Calu3 (cell line): ENCODE data around the gene ADIPOR1. TPM values are rescaled to one million over a fixed set of nuclear protein-coding genes. Genes with fewer than 3 reads are reported as not detected.

Experiments
- BruUV-seq: library from RNA; stranded (reverse); fragments of 400-500 nt; replicated peaks from 2 replicates; lab custom pipeline; 2021; lab: Mats Ljungman, UMichigan
- CTCF ChIA-PET: fragments of 300-600 bp; sonication (Branson Sonifier 250); formaldehyde crosslinking; loops from one replicate; lab custom pipeline; 2022; ENCODE audit warnings: antibody characterized with exemption; lab: Charles Lee
- DNase-seq: peaks from one replicate; pipeline ENCODE4 v3.0.0; 2022
- H3K27ac Mint-ChIP-seq: one replicate; pipeline ENCODE4 v1.8.0; 2022; ENCODE audit warnings: mixed read lengths; ENCODE audit not compliant: unreplicated experiment
- H3K27me3 Mint-ChIP-seq: one replicate; pipeline ENCODE4 v1.8.0; 2022; ENCODE audit warnings: mixed read lengths; ENCODE audit not compliant: unreplicated experiment
- H3K36me3 Mint-ChIP-seq: one replicate; pipeline ENCODE4 v1.8.0; 2022; ENCODE audit warnings: mild to moderate bottlenecking, moderate library complexity, mixed read lengths; ENCODE audit not compliant: insufficient read depth, unreplicated experiment
- H3K4me1 Mint-ChIP-seq: one replicate; pipeline ENCODE4 v1.8.0; 2022; ENCODE audit warnings: mild to moderate bottlenecking, low read depth, mixed read lengths; ENCODE audit not compliant: unreplicated experiment
- H3K4me3 Mint-ChIP-seq: one replicate; pipeline ENCODE4 v1.8.0; 2022; ENCODE audit warnings: mild to moderate bottlenecking, low read depth, moderate library complexity, mixed read lengths; ENCODE audit not compliant: unreplicated experiment
- H3K9me3 Mint-ChIP-seq: one replicate; pipeline ENCODE4 v1.8.0; 2022; ENCODE audit warnings: low read depth, mixed read lengths; ENCODE audit not compliant: unreplicated experiment
- intact Hi-C: fragments of 100-400 bp; cut with micrococcal nuclease; formaldehyde crosslinking; loops from one replicate; pipeline ENCODE4 v1.10.0; 2022; ENCODE audit not compliant: unreplicated experiment
- total RNA-seq: library from RNA; stranded (reverse); gene quantifications from 2 replicates; pipeline ENCODE4 v1.2.3, GENCODE V29; 2022
- TF ChIP-seq, protein P1 (sequence below): fragments of 200-600 bp; IDR thresholded peaks from one replicate; pipeline ENCODE4 v1.8.0; 2022; ENCODE audit warnings: antibody characterized with exemption; ENCODE audit not compliant: unreplicated experiment

ADIPOR1 gene
- total RNA-seq, 1 experiment from 2014 or later = 104 TPM

DNA sequence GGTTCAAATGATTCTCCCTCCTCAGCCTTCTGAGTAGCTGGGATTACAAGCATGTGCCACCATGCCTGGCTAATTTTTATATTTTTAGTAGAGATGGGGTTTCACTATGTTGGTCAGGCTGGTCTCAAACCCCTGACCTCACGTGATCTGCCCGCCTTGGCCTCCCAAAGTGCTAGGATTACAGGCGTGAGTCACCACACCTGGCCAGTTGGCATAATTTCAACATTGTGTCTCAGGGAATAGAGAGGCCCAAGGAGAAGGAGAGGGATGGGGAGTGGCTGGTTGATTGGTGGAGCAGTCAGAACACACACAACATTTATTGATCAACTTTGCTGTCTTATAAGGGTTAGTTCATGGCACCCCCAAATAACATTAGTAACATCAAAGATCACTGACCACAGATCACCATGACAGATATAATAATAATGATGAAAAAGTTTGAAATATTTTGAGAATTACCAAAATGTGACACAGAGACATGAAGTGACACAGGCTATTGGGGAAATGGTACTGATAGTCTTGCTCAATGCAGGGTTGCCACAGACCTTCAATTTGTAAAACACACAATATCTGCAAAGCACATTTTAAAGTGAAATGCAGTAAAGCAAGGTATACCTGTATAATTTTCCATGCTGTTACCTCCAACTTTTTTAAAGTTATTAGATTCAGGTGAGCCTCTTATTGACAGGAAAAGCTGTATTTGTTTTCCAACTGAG, 24.8 kb upstream of the ADIPOR1 start:
- no peaks in the 10 kb centered on the region for H3K4me1 Mint-ChIP-seq
- CTCF ChIA-PET = no interaction called here
- H3K27me3 Mint-ChIP-seq = peaks cover 50% of the 10 kb centered on the region
- H3K9me3 Mint-ChIP-seq = no peaks in the 10 kb centered on the region
- H3K27ac Mint-ChIP-seq = no peak overlapping the region
- TF ChIP-seq, protein P1, sequence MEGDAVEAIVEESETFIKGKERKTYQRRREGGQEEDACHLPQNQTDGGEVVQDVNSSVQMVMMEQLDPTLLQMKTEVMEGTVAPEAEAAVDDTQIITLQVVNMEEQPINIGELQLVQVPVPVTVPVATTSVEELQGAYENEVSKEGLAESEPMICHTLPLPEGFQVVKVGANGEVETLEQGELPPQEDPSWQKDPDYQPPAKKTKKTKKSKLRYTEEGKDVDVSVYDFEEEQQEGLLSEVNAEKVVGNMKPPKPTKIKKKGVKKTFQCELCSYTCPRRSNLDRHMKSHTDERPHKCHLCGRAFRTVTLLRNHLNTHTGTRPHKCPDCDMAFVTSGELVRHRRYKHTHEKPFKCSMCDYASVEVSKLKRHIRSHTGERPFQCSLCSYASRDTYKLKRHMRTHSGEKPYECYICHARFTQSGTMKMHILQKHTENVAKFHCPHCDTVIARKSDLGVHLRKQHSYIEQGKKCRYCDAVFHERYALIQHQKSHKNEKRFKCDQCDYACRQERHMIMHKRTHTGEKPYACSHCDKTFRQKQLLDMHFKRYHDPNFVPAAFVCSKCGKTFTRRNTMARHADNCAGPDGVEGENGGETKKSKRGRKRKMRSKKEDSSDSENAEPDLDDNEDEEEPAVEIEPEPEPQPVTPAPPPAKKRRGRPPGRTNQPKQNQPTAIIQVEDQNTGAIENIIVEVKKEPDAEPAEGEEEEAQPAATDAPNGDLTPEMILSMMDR = no peak
- H3K36me3 Mint-ChIP-seq = no peaks in the 10 kb centered on the region
- no peak for DNase-seq
- no peak overlapping the region for H3K4me3 Mint-ChIP-seq
- intact Hi-C loops = no loop called here
- no TSS peak for BruUV-seq

DNA sequence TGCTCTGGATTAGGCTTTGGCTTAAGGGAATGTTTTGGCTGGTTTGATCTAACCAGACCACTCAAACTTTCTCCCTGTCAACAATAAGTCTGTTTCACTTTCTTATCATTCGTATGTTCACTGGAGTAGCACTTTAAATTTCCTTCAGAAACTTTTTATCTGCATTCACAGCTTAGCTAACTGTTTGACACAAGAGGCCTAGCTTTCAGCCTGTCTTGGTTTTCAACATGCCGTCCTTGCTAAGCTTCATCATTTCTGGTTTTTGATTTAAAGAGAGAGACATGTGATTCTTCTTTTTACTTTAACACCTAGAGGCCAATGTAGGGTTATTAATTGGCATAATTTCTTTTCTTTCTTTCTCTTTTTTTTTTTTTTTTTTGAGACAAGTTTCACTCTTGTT, 23.8 kb upstream of the ADIPOR1 start:
- CTCF ChIA-PET = interaction anchor here (0.5 to 0.7 kb wide), 3 partner anchors 27 to 229 kb away, joined by 3 to 11 read pairs (median 7); no protein-coding TSS in a partner anchor
- Mint-ChIP-seq H3K27me3 (peaks cover 50% of the 10 kb centered on the region), H3K27ac (no peak overlapping the region), H3K36me3 (no peaks in the 10 kb centered on the region), H3K4me3 (no peak overlapping the region), H3K4me1 (peaks cover 1% of the 10 kb centered on the region), H3K9me3 (no peaks in the 10 kb centered on the region)
- intact Hi-C loops = no loop called here
- BruUV-seq = no TSS peak
- no peak for DNase-seq
- TF ChIP-seq, protein P1 = no peak

DNA sequence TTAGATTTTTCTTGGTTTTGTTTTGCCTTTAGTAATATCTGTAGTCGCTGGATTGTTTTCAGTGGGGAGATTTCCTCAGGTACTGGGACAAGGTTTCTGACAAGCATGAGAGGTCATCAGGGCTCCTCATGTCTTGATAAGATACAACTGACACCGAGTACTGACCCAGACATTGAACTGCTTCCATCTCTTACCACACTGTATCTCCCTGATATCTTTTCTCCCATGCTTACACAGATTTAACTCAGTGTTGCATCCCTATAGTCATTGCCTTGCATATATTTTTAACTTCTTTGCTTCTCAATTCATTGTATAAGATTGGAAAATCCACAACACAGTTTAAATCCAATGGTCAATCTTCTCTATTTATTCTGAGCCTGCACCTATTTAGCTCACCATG, 21.3 kb upstream of the ADIPOR1 start:
- BruUV-seq = no TSS peak
- Mint-ChIP-seq H3K4me1 (peaks cover 8% of the 10 kb centered on the region), H3K9me3 (no peaks in the 10 kb centered on the region), H3K27ac (no peak overlapping the region), H3K4me3 (no peak overlapping the region), H3K27me3 (peaks cover 61% of the 10 kb centered on the region), H3K36me3 (no peaks in the 10 kb centered on the region)
- intact Hi-C loops = no loop called here
- CTCF ChIA-PET = no interaction called here
- TF ChIP-seq, protein P1 = no peak
- DNase-seq = no peak

DNA sequence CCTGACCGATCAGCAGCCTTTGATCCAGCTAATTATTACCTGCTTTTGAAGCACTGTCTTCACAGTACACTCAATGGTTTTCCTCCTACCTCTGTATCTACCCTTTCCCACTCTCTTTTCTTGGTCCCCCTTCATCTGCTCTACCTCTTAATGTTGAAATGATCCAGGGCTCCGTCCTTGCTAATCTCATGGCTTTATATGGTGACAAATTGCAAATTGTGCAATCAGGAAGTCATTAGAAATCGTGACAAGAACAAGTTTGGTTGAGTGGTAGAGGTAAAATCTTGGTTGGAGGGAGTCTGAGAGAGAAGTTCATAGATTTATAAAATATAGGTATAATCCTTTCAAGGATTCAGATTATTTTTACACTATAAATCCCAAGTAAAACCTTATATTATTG, 18.5 kb upstream of the ADIPOR1 start:
- Mint-ChIP-seq H3K27ac (no peak overlapping the region), H3K36me3 (no peaks in the 10 kb centered on the region), H3K27me3 (peaks cover 88% of the 10 kb centered on the region), H3K9me3 (no peaks in the 10 kb centered on the region), H3K4me1 (peaks cover 8% of the 10 kb centered on the region), H3K4me3 (no peak overlapping the region)
- intact Hi-C loops = no loop called here
- no TSS peak for BruUV-seq
- TF ChIP-seq, protein P1 = no peak
- CTCF ChIA-PET = no interaction called here
- DNase-seq = no peak
